Measurements from ENCODE around the gene SLC26A11. TPM values are rescaled to one million over a fixed set of nuclear protein-coding genes. Genes with fewer than 3 reads are reported as not detected.

The SLC26A11 gene
- total and polyA plus RNA-seq, 8 donors, result 2.3 to 93.3 (median 7.9) TPM

DNA sequence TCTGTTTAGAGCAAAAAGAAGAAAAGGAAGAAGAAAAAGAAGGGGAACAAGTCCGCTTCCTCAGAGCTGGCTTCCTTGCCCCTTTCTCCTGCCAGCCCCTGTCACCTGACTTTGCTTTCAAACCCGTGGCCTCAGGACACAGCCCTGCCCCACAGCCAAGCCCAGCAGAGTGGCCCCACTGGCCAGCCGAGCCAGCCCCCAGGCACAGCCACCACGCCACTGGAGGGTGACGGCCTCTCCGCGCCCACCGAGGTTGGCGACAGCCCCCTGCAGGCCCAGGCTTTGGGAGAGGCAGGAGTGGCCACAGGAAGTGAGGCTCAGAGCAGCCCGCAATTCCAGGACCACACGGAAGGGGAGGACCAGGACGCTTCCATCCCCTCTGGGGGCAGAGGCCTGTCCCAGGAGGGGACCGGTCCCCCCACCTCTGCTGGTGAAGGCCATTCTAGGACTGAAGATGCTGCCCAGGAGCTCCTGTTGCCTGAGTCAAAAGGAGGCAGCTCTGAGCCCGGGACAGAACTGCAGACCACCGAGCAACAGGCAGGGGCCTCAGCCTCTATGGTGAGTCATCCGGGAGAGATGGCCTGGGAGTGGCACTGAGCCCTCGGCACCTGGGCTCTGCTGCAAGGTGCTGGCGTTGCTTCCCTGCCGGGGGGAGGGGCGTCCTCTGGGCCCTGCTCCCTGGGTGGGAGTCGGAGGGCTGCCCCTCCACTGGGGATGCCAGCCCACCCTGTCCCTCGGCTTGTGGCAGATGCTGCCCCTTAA is 67.8 kb downstream of the SLC26A11 start:
- peaks cover 0 to 6% (median 0%) of the 10 kb centered on the region in 4 donors for H3K4me1 ChIP-seq
- WGBS, 5 donors, result 79 to 92% (median 86%) methylated on average over 11 to 22 of the region's 22 CpGs
- no peaks in the 10 kb centered on the region for H3K27me3 ChIP-seq
- DNase-seq, result no peak
- no peak overlapping the region for H3K4me3 ChIP-seq
- TF ChIP-seq, protein P1, sequence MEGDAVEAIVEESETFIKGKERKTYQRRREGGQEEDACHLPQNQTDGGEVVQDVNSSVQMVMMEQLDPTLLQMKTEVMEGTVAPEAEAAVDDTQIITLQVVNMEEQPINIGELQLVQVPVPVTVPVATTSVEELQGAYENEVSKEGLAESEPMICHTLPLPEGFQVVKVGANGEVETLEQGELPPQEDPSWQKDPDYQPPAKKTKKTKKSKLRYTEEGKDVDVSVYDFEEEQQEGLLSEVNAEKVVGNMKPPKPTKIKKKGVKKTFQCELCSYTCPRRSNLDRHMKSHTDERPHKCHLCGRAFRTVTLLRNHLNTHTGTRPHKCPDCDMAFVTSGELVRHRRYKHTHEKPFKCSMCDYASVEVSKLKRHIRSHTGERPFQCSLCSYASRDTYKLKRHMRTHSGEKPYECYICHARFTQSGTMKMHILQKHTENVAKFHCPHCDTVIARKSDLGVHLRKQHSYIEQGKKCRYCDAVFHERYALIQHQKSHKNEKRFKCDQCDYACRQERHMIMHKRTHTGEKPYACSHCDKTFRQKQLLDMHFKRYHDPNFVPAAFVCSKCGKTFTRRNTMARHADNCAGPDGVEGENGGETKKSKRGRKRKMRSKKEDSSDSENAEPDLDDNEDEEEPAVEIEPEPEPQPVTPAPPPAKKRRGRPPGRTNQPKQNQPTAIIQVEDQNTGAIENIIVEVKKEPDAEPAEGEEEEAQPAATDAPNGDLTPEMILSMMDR (IDR thresholded peaks at IDR 0.05), result no peak
- TF ChIP-seq POLR2AphosphoS5 (IDR thresholded peaks at IDR 0.05), result no peak
- TF ChIP-seq POLR2A (IDR thresholded peaks at IDR 0.05), result no peak
- TF ChIP-seq EP300 (IDR thresholded peaks at IDR 0.05), result no peak
- peaks cover 57 to 99% (median 78%) of the 10 kb centered on the region in 4 donors for H3K36me3 ChIP-seq
- H3K9me3 ChIP-seq, result no peaks in the 10 kb centered on the region
- intact Hi-C loops (cut with DNase I; ENCODE audit: low total_unique reads), result no loop called here
- H3K27ac ChIP-seq, result peak overlapping the region in 1 of 5 donors; percentile 38

DNA sequence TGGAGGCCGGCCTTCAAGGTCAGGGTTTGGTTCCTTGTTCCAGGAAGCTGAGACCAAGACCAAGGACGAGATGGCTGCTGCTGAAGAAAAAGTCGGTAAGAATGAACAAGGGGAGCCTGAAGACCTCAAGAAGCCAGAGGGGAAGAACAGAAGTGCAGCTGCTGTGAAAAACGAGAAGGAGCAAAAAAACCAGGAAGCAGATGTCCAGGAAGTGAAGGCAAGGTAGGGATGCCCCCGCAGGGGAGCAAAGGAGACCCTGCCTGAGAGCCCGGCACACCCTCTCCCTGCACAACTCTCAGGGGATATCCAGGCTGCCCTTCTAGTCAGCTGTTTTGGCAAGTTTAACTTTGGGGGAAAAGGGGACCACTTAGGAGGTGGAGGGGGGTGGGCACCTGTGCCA is 69.4 kb downstream of the SLC26A11 start:
- Histone ChIP-seq H3K36me3 (peaks cover 73 to 99% (median 85%) of the 10 kb centered on the region in 4 donors), H3K9me3 (no peaks in the 10 kb centered on the region), H3K4me3 (no peak overlapping the region), H3K4me1 (peaks cover 0 to 6% (median 0%) of the 10 kb centered on the region in 4 donors), H3K27ac (no peak overlapping the region), H3K27me3 (no peaks in the 10 kb centered on the region)
- 64 to 76% (median 73%) methylated on average over 6 of the region's 6 CpGs for WGBS, 5 donors
- DNase-seq, result no peak
- TF ChIP-seq, protein P1 (IDR thresholded peaks at IDR 0.05), result no peak
- no peak for TF ChIP-seq POLR2AphosphoS5 (IDR thresholded peaks at IDR 0.05)
- TF ChIP-seq EP300 (IDR thresholded peaks at IDR 0.05), result no peak
- intact Hi-C loops (cut with DNase I; ENCODE audit: low total_unique reads), result no loop called here

DNA sequence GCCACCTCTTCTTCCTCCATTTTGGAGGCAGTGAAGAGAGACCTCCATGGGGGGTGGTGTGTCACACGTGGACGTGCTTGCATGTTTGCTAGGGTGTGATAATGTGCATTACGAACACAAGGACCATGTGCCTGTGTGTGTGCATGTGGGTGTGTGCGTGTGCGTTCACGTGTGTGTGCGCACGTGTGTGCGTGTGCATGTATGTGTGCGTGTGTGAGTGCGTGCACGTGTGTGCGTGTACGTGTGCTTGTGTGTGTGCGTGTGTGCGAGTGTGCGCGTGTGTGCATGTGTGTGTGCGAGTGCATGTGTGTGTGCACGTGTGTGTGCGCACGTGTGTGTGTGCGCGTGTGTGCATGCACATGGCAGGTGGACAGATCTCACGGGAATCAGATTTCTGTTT is 69.9 kb downstream of the SLC26A11 start:
- no peaks in the 10 kb centered on the region for H3K27me3 ChIP-seq
- peaks cover 0 to 6% (median 0%) of the 10 kb centered on the region in 4 donors for H3K4me1 ChIP-seq
- peaks cover 78 to 99% (median 88%) of the 10 kb centered on the region in 4 donors for H3K36me3 ChIP-seq
- no peak for TF ChIP-seq EP300 (IDR thresholded peaks at IDR 0.05)
- TF ChIP-seq, protein P1 (IDR thresholded peaks at IDR 0.05), result no peak
- H3K9me3 ChIP-seq, result no peaks in the 10 kb centered on the region
- intact Hi-C loops (cut with DNase I; ENCODE audit: low total_unique reads), result no loop called here
- no peak overlapping the region for H3K4me3 ChIP-seq
- no peak overlapping the region for H3K27ac ChIP-seq
- no peak for DNase-seq
- whole genome bisulfite sequencing, 5 donors, result 85 to 95% (median 94%) methylated on average over 25 of the region's 25 CpGs

DNA sequence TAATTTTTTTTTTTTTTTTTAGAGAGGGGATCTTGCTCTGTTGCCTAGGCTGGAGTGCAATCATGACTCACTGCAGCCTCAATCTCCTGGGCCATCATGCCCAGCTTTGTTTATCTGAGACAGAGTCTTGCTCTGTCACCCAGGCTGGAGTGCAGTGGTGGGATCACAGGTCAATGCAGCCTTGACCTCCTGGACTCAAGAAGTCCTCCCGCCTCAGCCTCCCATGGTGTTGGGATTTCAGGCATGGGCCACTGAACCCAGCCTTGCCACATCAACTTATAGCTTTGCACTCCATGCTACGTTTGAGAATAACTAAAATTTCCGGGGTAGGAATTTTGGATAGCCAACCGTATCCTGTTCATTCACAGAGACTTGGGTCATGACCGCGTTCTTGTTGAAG is 71.0 kb downstream of the SLC26A11 start:
- TF ChIP-seq EP300 (IDR thresholded peaks at IDR 0.05) (no peak), POLR2A (IDR thresholded peaks at IDR 0.05) (no peak), POLR2AphosphoS5 (IDR thresholded peaks at IDR 0.05) (no peak)
- TF ChIP-seq, protein P1 (IDR thresholded peaks at IDR 0.05), result no peak
- Histone ChIP-seq H3K36me3 (peaks cover 89 to 100% (median 95%) of the 10 kb centered on the region in 4 donors), H3K9me3 (no peaks in the 10 kb centered on the region), H3K27ac (no peak overlapping the region), H3K4me1 (peaks cover 0 to 6% (median 0%) of the 10 kb centered on the region in 4 donors), H3K4me3 (no peak overlapping the region), H3K27me3 (no peaks in the 10 kb centered on the region)
- WGBS, 5 donors, result 89 to 97% (median 94%) methylated on average over 5 to 6 of the region's 6 CpGs
- intact Hi-C loops (cut with DNase I; ENCODE audit: low total_unique reads), result no loop called here
- DNase-seq, result no peak

All from stomach (tissue), 9 donors.